ENCODE data around the gene PHF11. TPM values are rescaled to one million over a fixed set of nuclear protein-coding genes. Genes with fewer than 3 reads are reported as not detected.
"Not testable (repeated sequence)": the region's sequence is repeated elsewhere in the genome, so short reads cannot be mapped to it uniquely, and the experiment has no call there.

Gene PHF11
- total and polyA plus RNA-seq, 3 donors from 2014 or later, result 20.7 to 41.2 (median 21.4) TPM

DNA sequence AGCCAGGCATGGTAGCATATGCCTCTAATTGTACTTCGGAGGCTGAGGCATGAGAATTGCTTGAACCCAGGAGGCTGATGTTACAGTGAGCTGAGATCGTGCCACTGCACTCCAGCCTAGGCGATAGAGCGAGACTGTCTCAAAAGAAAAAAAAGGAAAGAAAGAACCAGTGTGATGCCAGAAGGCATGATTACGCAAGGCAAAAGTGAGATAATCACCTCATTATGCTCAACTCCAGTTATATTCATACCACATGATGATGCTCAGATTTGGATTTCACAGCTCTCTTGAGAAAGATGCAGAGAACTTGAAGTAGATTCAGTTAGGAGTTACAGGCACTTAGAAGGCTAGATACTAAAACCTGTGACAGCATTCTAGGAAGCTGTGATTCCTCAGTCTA, 67.8 kb downstream of the PHF11 start:
- H3K27me3 ChIP-seq, result no peaks in the 10 kb centered on the region
- 94 to 96% methylated on average over 5 of the region's 5 CpGs for WGBS, 2 donors
- intact Hi-C loops (cut with DNase I; ENCODE audit: low total_unique reads), result no loop called here
- H3K27ac ChIP-seq, result no peak overlapping the region
- H3K4me1 ChIP-seq, result peaks cover 6% of the 10 kb centered on the region
- TF ChIP-seq, protein P1, sequence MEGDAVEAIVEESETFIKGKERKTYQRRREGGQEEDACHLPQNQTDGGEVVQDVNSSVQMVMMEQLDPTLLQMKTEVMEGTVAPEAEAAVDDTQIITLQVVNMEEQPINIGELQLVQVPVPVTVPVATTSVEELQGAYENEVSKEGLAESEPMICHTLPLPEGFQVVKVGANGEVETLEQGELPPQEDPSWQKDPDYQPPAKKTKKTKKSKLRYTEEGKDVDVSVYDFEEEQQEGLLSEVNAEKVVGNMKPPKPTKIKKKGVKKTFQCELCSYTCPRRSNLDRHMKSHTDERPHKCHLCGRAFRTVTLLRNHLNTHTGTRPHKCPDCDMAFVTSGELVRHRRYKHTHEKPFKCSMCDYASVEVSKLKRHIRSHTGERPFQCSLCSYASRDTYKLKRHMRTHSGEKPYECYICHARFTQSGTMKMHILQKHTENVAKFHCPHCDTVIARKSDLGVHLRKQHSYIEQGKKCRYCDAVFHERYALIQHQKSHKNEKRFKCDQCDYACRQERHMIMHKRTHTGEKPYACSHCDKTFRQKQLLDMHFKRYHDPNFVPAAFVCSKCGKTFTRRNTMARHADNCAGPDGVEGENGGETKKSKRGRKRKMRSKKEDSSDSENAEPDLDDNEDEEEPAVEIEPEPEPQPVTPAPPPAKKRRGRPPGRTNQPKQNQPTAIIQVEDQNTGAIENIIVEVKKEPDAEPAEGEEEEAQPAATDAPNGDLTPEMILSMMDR (IDR thresholded peaks at IDR 0.05), result no peak
- no peak for TF ChIP-seq POLR2A (IDR thresholded peaks at IDR 0.05)
- H3K36me3 ChIP-seq (ENCODE audit: low read depth, missing control alignments), result no peaks in the 10 kb centered on the region
- H3K9me3 ChIP-seq, result no peaks in the 10 kb centered on the region
- no peak for DNase-seq
- no peak overlapping the region for H3K4me3 ChIP-seq

DNA sequence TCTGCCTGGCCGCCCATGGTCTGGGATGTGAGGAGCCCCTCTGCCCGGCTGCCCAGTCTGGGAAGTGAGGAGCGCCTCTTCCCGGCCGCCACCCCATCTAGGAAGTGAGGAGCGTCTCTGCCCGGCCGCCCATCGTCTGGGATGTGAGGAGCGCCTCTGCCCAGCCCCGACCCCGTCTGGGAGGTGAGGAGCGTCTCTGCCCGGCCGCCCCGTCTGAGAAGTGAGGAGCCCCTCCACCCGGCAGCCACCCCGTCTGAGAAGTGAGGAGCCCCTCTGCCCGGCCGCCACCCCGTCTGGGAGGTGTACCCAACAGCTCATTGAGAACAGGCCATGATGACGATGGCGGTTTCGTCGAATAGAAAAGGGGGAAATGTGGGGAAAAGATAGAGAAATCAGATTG, 69.7 kb downstream of the PHF11 start:
- 91 to 99% methylated on average over 15 to 25 of the region's 25 CpGs for WGBS, 2 donors
- H3K27me3 ChIP-seq; intact Hi-C loops (cut with DNase I; ENCODE audit: low total_unique reads); H3K4me1 ChIP-seq; DNase-seq; H3K27ac ChIP-seq; H3K36me3 ChIP-seq (ENCODE audit: low read depth, missing control alignments); H3K4me3 ChIP-seq; H3K9me3 ChIP-seq: not testable (repeated sequence)

DNA sequence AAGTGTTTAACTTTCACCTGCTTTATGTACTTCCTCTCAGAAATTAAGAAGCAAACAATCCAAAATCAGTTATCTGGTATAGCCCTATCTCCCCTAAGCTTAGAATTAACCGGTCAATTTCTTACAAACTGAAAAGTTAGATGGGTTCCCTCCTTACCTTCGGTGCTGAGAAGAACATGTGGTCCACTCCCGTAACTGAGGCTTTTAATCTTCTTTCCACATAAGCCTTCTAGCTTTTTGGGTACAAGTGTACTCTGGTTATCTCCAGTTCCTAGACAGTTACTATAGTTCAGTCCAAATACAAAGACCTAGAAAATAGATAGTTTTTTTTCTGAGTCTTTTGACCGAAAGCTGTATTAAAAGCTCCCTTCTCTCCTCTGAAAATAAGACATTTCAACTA, 70.7 kb downstream of the PHF11 start:
- DNase-seq, result no peak
- TF ChIP-seq POLR2A (IDR thresholded peaks at IDR 0.05), result no peak
- TF ChIP-seq, protein P1 (IDR thresholded peaks at IDR 0.05), result no peak

DNA sequence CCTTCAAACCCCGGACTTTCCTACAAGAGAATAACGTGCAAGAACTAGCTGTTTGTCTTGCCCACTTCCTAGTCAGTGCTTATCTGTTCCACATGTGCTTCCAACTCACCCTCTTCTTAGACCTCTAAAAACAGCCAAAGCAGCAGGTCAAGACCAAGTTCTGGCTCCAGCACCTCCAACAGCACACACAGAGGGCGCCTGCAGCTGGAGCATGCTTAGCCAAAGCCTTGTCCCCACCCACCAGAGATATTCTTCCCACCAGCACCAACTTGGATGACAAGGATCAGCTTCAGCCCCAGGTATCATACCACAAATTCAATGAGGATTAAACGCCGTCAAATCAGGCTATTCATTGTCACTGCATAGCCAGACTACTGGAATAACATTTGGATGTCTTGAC, 71.7 kb downstream of the PHF11 start:
- intact Hi-C loops (cut with DNase I; ENCODE audit: low total_unique reads), result no loop called here
- 80 to 87% methylated on average over 5 of the region's 5 CpGs for WGBS, 2 donors
- H3K36me3 ChIP-seq (ENCODE audit: low read depth, missing control alignments), result no peaks in the 10 kb centered on the region
- H3K27ac ChIP-seq, result no peak overlapping the region
- H3K27me3 ChIP-seq, result no peaks in the 10 kb centered on the region
- no peak overlapping the region for H3K4me3 ChIP-seq
- H3K4me1 ChIP-seq, result no peaks in the 10 kb centered on the region
- no peak for TF ChIP-seq POLR2A (IDR thresholded peaks at IDR 0.05)
- TF ChIP-seq, protein P1 (IDR thresholded peaks at IDR 0.05), result no peak
- H3K9me3 ChIP-seq, result no peaks in the 10 kb centered on the region
- no peak for DNase-seq

More for the DNA sequence above, 70.7 kb downstream of the PHF11 start:
- Histone ChIP-seq H3K9me3 (no peaks in the 10 kb centered on the region), H3K4me1 (no peaks in the 10 kb centered on the region), H3K27ac (no peak overlapping the region), H3K36me3 (ENCODE audit: low read depth, missing control alignments) (no peaks in the 10 kb centered on the region), H3K27me3 (no peaks in the 10 kb centered on the region), H3K4me3 (no peak overlapping the region)
- intact Hi-C loops (cut with DNase I; ENCODE audit: low total_unique reads), result no loop called here
- 92 to 93% methylated on average over 4 of the region's 4 CpGs for WGBS, 2 donors

DNA sequence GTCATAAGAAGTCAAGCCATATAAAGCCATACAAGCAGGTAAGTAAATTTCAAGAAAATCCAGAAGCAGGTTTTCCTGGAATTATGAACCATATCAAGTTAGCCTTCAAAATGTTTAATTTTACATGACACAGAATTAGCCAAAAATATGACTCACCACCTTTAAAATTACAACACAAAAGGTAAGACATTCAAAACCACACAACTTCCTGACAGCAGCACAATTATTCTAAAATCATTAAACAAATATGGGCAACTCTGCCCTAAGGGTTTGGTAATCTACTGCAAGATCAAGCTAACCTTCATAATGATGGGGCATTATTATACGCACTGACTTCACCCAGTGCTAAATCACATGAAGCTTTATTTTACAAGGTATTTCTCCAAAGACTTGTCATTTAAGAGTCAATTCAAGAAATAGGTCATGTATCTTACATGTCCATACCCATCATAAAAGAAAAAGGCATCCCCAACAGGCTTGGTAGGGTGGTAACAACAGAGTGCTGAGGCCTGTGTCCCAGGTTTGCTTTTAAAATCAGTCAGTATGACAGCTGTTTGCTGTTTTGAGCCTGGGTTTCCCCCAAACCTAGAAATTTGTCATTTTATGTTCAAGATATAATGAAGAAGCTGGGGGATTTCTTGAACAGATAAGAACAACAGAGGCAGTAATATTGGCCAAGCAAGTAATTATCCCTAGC, 74.4 kb downstream of the PHF11 start:
- H3K36me3 ChIP-seq (ENCODE audit: low read depth, missing control alignments), result no peaks in the 10 kb centered on the region
- WGBS, 2 donors, result 81 to 95% methylated on average over 1 of the region's 1 CpG
- H3K4me3 ChIP-seq, result no peak overlapping the region
- H3K27me3 ChIP-seq, result no peaks in the 10 kb centered on the region
- intact Hi-C loops (cut with DNase I; ENCODE audit: low total_unique reads), result no loop called here
- no peaks in the 10 kb centered on the region for H3K9me3 ChIP-seq
- DNase-seq, result no peak
- H3K4me1 ChIP-seq, result no peaks in the 10 kb centered on the region
- TF ChIP-seq POLR2A (IDR thresholded peaks at IDR 0.05), result no peak
- TF ChIP-seq, protein P1 (IDR thresholded peaks at IDR 0.05), result no peak
- H3K27ac ChIP-seq, result no peak overlapping the region

Measured in testis (tissue), 3 donors.